A549 (cell line): Measurements from ENCODE around the gene CIAO3. TPM values are rescaled to one million over a fixed set of nuclear protein-coding genes. Genes with fewer than 3 reads are reported as not detected.

Experiments
- ATAC-seq, 2 experiments: fragments of 200-7000 bp in 1 of 2; fragments of >200 bp in 1 of 2; cut with Nextera tagmentation in 1 of 2; cut with Tn5 transposase in 1 of 2; 3 replicates each; pipeline versions ENCODE4 v1.8.0 to v1.9.1; 2018 to 2020; ENCODE audit warnings: mild to moderate bottlenecking in 1 of 2, moderate library complexity in 1 of 2
- CTCF ChIA-PET: fragments of 300-600 bp; sonication (Branson Sonifier 250); formaldehyde crosslinking; extraction: SDS; loops from one replicate; lab custom pipeline; 2021; ENCODE audit warnings: antibody characterized with exemption, inconsistent platforms; lab: Yijun Ruan, JAX
- POLR2A ChIA-PET: fragments of 350-600 bp; formaldehyde crosslinking; extraction: SDS; loops from one replicate; lab custom pipeline; 2021; ENCODE audit warnings: antibody characterized with exemption, inconsistent platforms; lab: Yijun Ruan, JAX
- DNase-seq, 2 experiments: peaks; one replicate each; pipeline versions ENCODE4 v3.0.0 to v3.0.0-alpha.2; 2011 to 2016; ENCODE audit warnings: low read depth in 1 of 2, low spot score in 1 of 2
- FAIRE-seq: peaks from 2 replicates; lab custom pipeline; 2011; peaks lifted over from hg19 to GRCh38; lab: Jason Lieb, UNC
- H3K27ac ChIP-seq, 2 experiments: fragments of >200 bp; sonication (Bioruptor Twin); formaldehyde crosslinking; 3 replicates each; pipeline ENCODE4 v1.5.1; 2016 to 2017
- H3K4me1 ChIP-seq: fragments of >200 bp; sonication (Bioruptor Twin); formaldehyde crosslinking; 3 replicates; pipeline ENCODE4 v1.6.1; 2016
- H3K4me2 ChIP-seq: fragments of >200 bp; sonication (Bioruptor Twin); formaldehyde crosslinking; 3 replicates; pipeline ENCODE4 v1.6.1; 2016
- H3K4me3 ChIP-seq: fragments of >200 bp; sonication (Bioruptor Twin); formaldehyde crosslinking; 3 replicates; pipeline ENCODE4 v1.5.1; 2016
- H3K9me3 ChIP-seq: fragments of >200 bp; sonication (Bioruptor Twin); formaldehyde crosslinking; 3 replicates; pipeline ENCODE4 v1.6.1; 2016
- CEBPB ChIP-seq, 2 experiments: fragments of >200 bp in 1 of 2; sonication (Bioruptor Twin) in 1 of 2; formaldehyde crosslinking in 1 of 2; IDR thresholded peaks; 2 replicates each; pipeline ENCODE4 v1.6.1; 2012 to 2016
- CHD2 ChIP-seq: fragments of 150-350 bp; IDR thresholded peaks from 2 replicates; pipeline ENCODE4 v1.6.1; 2014; ENCODE audit warnings: low read length; ENCODE audit not compliant: partially characterized antibody
- CHD4 ChIP-seq: fragments of 200-600 bp; sonication (generic); IDR thresholded peaks from 2 replicates; pipeline ENCODE4 v1.6.1; 2016; ENCODE audit warnings: antibody characterized with exemption, mild to moderate bottlenecking, borderline replicate concordance
- EHMT2 ChIP-seq: fragments of 200-600 bp; sonication (generic); IDR thresholded peaks from 2 replicates; pipeline ENCODE4 v1.6.1; 2016; ENCODE audit warnings: antibody characterized with exemption, low read depth, mild to moderate bottlenecking, moderate library complexity
- FOSB ChIP-seq: fragments of 250-450 bp; sonication (Bioruptor Pico); IDR thresholded peaks from 2 replicates; pipeline ENCODE4 v1.5.0; 2020; ENCODE audit warnings: mild to moderate bottlenecking, moderate library complexity
- HDAC2 ChIP-seq: fragments of 200-600 bp; sonication (generic); IDR thresholded peaks from 2 replicates; pipeline ENCODE4 v1.6.1; 2016
- HEYL ChIP-seq: fragments of 250-450 bp; sonication (Bioruptor Pico); IDR thresholded peaks from 2 replicates; pipeline ENCODE4 v1.8.0; 2021; ENCODE audit warnings: mild to moderate bottlenecking, moderate library complexity
- HOXA7 ChIP-seq: fragments of 250-450 bp; sonication (Bioruptor Pico); IDR thresholded peaks from 2 replicates; pipeline ENCODE4 v1.5.0; 2020; ENCODE audit warnings: mild to moderate bottlenecking, moderate library complexity
- HOXB13 ChIP-seq: fragments of 250-450 bp; sonication (Bioruptor Pico); IDR thresholded peaks from 2 replicates; pipeline ENCODE4 v1.5.0; 2020; ENCODE audit warnings: low read depth, mild to moderate bottlenecking, moderate library complexity
- HOXB5 ChIP-seq: fragments of 250-450 bp; sonication (Bioruptor Pico); IDR thresholded peaks from 2 replicates; pipeline ENCODE4 v1.5.0; 2020; ENCODE audit warnings: mild to moderate bottlenecking, moderate library complexity
- JUNB ChIP-seq: fragments of >200 bp; sonication (Bioruptor Twin); formaldehyde crosslinking; IDR thresholded peaks from 2 replicates; pipeline ENCODE4 v1.6.1; 2016
- MAFK ChIP-seq: fragments of 450-650 bp; IDR thresholded peaks from 2 replicates; pipeline ENCODE4 v1.6.1; 2014; ENCODE audit not compliant: partially characterized antibody
- MAZ ChIP-seq: fragments of 150-350 bp; IDR thresholded peaks from 2 replicates; pipeline ENCODE4 v1.6.1; 2014; ENCODE audit warnings: antibody characterized with exemption, low read depth, low read length, borderline replicate concordance
- MYC ChIP-seq: IDR thresholded peaks from 2 replicates; pipeline ENCODE4 v1.6.1; 2012; ENCODE audit warnings: mild to moderate bottlenecking, inconsistent platforms, low read length, improper control_type of control experiment, borderline replicate concordance
- NFE2L2 ChIP-seq: fragments of 150-350 bp; conservative IDR thresholded peaks from 2 replicates; pipeline ENCODE4 v1.6.1; 2014; ENCODE audit warnings: low read length
- NR3C1 ChIP-seq: fragments of >200 bp; sonication (Bioruptor Twin); formaldehyde crosslinking; IDR thresholded peaks from 3 replicates; pipeline ENCODE4 v1.6.1; 2017
- PHF8 ChIP-seq: fragments of 200-600 bp; sonication (generic); IDR thresholded peaks from 2 replicates; pipeline ENCODE4 v1.6.1; 2016; ENCODE audit warnings: low read depth, mild to moderate bottlenecking, antibody characterized with exemption, moderate library complexity, borderline replicate concordance
- POLR2AphosphoS2 ChIP-seq: conservative IDR thresholded peaks from 2 replicates; pipeline ENCODE4 v1.6.1; 2012; ENCODE audit warnings: low read length, improper control_type of control experiment, inconsistent platforms
- RCOR1 ChIP-seq: fragments of 150-350 bp; IDR thresholded peaks from 2 replicates; pipeline ENCODE4 v1.6.1; 2014; ENCODE audit warnings: antibody characterized with exemption, low read length, low read depth
- SREBF2 ChIP-seq: fragments of 450-650 bp; IDR thresholded peaks from 2 replicates; pipeline ENCODE4 v1.6.1; 2014; ENCODE audit warnings: mild to moderate bottlenecking, moderate library complexity
- TFCP2L1 ChIP-seq: fragments of 250-450 bp; sonication (Bioruptor Pico); IDR thresholded peaks from 2 replicates; pipeline ENCODE4 v1.5.0; 2021; ENCODE audit warnings: mild to moderate bottlenecking
- ZC3H11A ChIP-seq: fragments of 450-650 bp; IDR thresholded peaks from 2 replicates; pipeline ENCODE4 v1.6.1; 2014; ENCODE audit warnings: antibody characterized with exemption, mild to moderate bottlenecking
- WGBS: methylation state at CpG from one replicate; pipeline ENCODE4 v1.1.6; 2017; ENCODE audit errors: missing lambda C conversion rate; 5-methylcytosine and 5-hydroxymethylcytosine counted together
- polyA plus RNA-seq, 4 experiments: library from polyadenylated mRNA; depleted of rRNA in 3 of 4; stranded (reverse); fragments of >200 nt; fragmentation: RNase III in 1 of 4; extraction: RNeasy Plus Mini Kit Qiagen cat#74134 plus additional on column Dnase treatment in 1 of 4; gene quantifications; 2 replicates in 3 of 4; 3 replicates in 1 of 4; pipeline ENCODE4 v1.2.3, GENCODE V29; 2011 to 2017
- TF ChIP-seq, protein P1 (sequence below): IDR thresholded peaks from 2 replicates; pipeline ENCODE4 v1.6.1; 2012
- TF ChIP-seq, protein P2 (sequence below): fragments of >200 bp; sonication (Bioruptor Twin); formaldehyde crosslinking; IDR thresholded peaks from 3 replicates; pipeline ENCODE4 v1.5.1; 2016

The CIAO3 gene
- polyA plus RNA-seq, 2 of the 4 experiments (the other 2 are of a cell fraction): 17.4 to 23.0 TPM

DNA sequence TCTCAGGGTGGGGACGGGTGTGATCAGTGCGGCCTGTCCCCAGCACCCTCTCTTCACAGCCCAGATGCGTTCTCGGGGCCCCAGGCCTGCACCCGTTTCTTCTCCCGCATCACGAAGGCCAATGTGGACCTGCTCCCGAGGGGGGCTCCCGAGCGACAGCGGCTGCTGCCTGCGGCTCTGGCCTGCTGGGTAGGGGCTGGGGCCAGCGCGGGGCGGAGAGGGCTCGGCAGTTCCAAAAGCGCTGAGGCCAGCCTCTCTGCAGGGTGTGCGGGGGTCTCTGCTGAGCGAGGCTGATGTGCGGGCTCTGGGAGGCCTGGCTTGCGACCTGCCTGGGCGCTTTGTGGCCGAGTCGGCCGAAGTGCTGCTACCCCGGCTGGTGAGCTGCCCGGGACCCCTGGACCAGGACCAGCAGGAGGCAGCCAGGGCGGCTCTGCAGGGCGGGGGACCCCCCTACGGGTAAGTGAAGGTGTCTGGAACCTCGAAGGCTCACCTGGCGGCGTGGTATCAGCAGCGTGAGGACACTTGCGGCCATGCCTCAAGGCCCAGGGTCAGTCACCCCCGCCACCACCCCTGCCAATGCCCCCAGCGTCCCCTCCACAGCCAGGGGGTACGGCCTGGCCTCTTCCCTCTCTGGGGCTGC, 24.2 kb upstream of the CIAO3 start:
- no peaks in the 10 kb centered on the region for H3K9me3 ChIP-seq
- FAIRE-seq (no peak), ATAC-seq (no peak), DNase-seq (no peak)
- ChIA-PET CTCF (interaction anchor here (0.8 to 15.8 kb wide), 3 partner anchors 8 to 53 kb away, joined by 4 to 105 read pairs (median 4); partner anchors contain the start of genes CHTF18 and RPUSD1), POLR2A (no interaction called here)
- H3K4me1 ChIP-seq: peaks cover 41% of the 10 kb centered on the region
- no peak overlapping the region for H3K27ac ChIP-seq
- WGBS: 90% methylated on average over 9 of the region's 38 CpGs
- TF ChIP-seq HEYL (CRISPR knock-in tag) (no peak), CEBPB (IDR thresholded peaks at IDR 0.05) (no peak), CHD4 (no peak), FOSB (CRISPR knock-in tag) (no peak), HOXB13 (CRISPR knock-in tag) (no peak)
- TF ChIP-seq, protein P1, sequence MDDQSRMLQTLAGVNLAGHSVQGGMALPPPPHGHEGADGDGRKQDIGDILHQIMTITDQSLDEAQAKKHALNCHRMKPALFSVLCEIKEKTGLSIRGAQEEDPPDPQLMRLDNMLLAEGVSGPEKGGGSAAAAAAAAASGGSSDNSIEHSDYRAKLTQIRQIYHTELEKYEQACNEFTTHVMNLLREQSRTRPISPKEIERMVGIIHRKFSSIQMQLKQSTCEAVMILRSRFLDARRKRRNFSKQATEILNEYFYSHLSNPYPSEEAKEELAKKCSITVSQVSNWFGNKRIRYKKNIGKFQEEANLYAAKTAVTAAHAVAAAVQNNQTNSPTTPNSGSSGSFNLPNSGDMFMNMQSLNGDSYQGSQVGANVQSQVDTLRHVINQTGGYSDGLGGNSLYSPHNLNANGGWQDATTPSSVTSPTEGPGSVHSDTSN: no peak
- H3K4me3 ChIP-seq: no peak overlapping the region
- H3K4me2 ChIP-seq: no peak overlapping the region

DNA sequence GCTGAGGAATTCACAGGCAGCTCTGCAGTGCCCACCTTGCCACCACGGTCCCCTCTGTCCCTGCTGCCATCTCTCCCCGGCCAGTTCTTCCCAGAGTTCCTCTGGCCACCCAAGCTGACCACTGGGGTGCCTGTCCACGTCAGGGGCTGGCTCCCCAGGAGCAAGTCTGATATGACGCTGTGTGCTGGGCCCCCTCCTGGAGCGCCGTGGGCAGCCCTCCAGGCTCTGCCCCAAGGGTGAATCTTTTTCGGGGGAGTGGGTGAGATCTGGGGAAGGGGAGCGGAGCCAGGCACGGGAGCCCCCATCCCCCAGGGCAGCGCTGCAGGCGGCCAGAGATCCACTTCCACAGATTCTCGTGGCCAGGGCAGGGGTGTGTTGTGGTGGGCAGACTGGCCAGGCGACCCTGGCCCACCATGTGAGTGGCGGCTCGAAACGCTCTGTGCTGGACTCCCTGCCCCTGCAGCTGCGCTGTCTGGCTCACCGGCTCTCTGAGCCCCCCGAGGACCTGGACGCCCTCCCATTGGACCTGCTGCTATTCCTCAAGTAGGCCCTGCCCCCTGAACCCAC, 23.5 kb upstream of the CIAO3 start:
- H3K9me3 ChIP-seq: no peaks in the 10 kb centered on the region
- TF ChIP-seq HOXA7 (CRISPR knock-in tag) (no peak), MAFK (no peak)
- DNase-seq (no peak), FAIRE-seq (no peak), ATAC-seq (no peak)
- no peak overlapping the region for H3K4me2 ChIP-seq
- POLR2A ChIA-PET: interaction anchor here (0.6 kb wide), 1 partner anchor 15 kb away, joined by 3 read pairs; no protein-coding TSS in a partner anchor
- H3K4me3 ChIP-seq: no peak overlapping the region
- CTCF ChIA-PET: interaction anchor here (0.8 to 15.8 kb wide), 2 partner anchors 9 to 22 kb away, joined by 4 to 105 read pairs; partner anchors contain the start of genes CHTF18 and RPUSD1
- peaks cover 43% of the 10 kb centered on the region for H3K4me1 ChIP-seq
- H3K27ac ChIP-seq: no peak overlapping the region; a peak in 1 of 6 replicates
- WGBS: 67% methylated on average over 10 of the region's 20 CpGs

DNA sequence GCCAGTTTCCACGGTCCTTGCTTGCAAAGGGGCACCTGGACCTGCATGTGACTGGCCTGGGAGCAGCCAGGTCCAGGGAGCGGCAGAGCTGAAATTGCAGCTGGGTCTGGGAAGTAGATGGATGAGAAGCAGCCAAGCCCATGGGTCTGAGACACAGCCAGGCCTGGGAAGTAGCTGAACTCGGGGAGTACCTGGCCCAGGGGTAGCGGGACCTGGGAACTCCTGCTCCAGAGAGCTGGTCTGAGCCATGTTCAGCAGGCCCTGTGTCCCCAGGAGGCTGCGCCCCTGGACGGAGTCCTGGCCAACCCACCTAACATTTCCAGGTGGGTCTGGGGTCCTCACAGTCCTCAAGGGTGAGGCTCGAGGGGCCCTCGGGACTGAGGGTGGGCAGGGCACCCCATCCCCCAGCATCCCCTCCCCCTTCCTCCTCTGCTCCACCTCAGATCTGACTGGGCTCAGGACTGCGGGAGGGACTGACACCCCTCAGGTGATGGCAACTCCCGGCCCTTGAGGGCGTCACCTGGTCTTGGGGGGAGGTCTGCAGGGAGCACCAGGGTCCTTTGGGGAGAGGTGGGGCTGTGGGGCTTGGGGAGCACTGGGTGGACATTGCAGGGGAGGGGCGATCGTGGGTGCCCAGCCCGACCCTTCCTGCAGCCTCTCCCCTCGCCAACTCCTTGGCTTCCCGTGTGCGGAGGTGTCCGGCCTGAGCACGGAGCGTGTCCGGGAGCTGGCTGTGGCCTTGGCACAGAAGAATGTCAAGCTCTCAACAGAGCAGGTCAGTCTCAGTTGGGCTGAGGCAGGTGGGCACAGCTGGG, 22.8 kb upstream of the CIAO3 start:
- CTCF ChIA-PET: interaction anchor here (0.8 to 15.8 kb wide), 5 partner anchors 20 to 48 kb away, joined by 3 to 105 read pairs (median 4); partner anchors contain the start of genes CHTF18, METRN and RPUSD1
- Histone ChIP-seq H3K4me2 (no peak overlapping the region), H3K4me3 (no peak overlapping the region), H3K4me1 (peaks cover 41% of the 10 kb centered on the region), H3K27ac (peak overlapping the region in 1 of 2 experiments; percentile 1; a peak in 2 of 6 replicates), H3K9me3 (no peaks in the 10 kb centered on the region)
- WGBS: 50% methylated on average over 16 of the region's 21 CpGs
- peak in 1 of 2 experiments; percentile 8; a peak in 2 of 6 replicates for ATAC-seq
- TF ChIP-seq, protein P2, sequence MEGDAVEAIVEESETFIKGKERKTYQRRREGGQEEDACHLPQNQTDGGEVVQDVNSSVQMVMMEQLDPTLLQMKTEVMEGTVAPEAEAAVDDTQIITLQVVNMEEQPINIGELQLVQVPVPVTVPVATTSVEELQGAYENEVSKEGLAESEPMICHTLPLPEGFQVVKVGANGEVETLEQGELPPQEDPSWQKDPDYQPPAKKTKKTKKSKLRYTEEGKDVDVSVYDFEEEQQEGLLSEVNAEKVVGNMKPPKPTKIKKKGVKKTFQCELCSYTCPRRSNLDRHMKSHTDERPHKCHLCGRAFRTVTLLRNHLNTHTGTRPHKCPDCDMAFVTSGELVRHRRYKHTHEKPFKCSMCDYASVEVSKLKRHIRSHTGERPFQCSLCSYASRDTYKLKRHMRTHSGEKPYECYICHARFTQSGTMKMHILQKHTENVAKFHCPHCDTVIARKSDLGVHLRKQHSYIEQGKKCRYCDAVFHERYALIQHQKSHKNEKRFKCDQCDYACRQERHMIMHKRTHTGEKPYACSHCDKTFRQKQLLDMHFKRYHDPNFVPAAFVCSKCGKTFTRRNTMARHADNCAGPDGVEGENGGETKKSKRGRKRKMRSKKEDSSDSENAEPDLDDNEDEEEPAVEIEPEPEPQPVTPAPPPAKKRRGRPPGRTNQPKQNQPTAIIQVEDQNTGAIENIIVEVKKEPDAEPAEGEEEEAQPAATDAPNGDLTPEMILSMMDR: no peak
- TF ChIP-seq JUNB (no peak), TFCP2L1 (CRISPR knock-in tag) (no peak), NR3C1 (no peak), HOXB5 (CRISPR knock-in tag) (no peak), RCOR1 (no peak), CHD2 (no peak), NFE2L2 (no peak), MAZ (no peak), HOXB13 (CRISPR knock-in tag) (no peak), ZC3H11A (no peak), POLR2AphosphoS2 (no peak), EHMT2 (no peak), MYC (no peak), SREBF2 (no peak), HDAC2 (no peak), PHF8 (no peak)
- TF ChIP-seq, protein P1: no peak
- DNase-seq: peak in 1 of 2 experiments; percentile 49
- FAIRE-seq: no peak
- POLR2A ChIA-PET: interaction anchor here (0.6 kb wide), 1 partner anchor 15 kb away, joined by 3 read pairs; no protein-coding TSS in a partner anchor
